ENCODE results near the gene LSP1.
"Not testable (repeated sequence)": the region's sequence is repeated elsewhere in the genome, so short reads cannot be mapped to it uniquely, and the experiment has no call there.

LSP1 gene

GRCh38 chr11:1866226-1866625, 13.3 kb downstream of the LSP1 start:
- no peak for DNase-seq

GRCh38 chr11:1866776-1867175, 13.9 kb downstream of the LSP1 start:
- DNase-seq, result no peak

DNA sequence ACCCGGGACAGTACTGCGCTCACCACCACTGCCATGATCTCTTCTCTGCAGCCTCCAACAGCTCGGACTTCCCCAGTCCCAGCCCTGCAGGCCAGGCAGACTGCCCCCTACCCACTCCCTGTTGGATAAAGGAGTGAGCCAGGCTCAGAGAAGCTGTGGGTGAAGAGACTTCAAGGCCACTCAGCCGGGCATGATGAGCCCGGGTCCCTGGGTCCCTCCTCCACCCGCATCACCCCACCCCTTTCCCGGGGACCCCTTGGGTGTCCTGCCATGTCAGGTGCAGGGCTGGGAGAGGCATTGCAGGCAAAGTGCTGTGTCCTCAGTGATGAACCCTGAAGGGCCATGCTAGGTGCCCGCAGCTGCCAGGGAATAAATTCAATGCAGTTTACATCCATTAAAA, 14.5 kb downstream of the LSP1 start:
- no peak for DNase-seq

- no peak for DNase-seq
Measured at GRCh38 chr11:1868056-1868635, 15.3 kb downstream of the LSP1 start.

DNA sequence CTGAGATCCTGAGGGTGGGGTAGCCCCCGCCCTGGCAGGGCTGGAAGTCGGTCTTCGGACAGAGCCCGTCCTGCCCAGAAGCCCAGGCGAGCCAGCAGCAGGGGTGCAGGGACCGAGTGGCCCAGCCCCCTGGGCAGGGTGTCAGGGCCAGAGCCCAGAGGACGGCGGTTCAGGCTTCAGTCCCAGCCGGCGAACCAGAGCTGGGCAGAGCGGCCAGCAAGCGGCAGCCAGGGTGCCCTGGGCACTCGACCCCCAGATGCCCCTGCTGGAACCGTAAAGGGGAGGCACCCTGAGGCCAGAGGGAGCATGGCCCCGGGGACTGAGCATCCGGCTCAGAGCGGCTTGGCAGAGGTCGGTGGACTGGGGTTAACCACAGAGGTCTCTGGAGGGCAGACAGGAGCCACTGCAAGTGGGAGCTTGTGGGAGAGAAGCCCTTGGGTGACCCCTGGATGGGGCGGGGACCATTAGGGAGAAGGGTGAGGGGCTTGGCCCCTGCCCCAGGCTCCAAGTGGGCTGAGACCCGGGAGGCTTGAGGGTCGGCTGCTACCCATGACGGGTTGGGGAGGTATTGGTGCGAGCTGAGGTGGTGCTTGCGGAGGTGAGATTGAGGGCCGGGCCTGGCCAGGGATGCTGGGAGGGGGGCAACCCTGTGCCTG, 15.9 kb downstream of the LSP1 start:
- DNase-seq, result no peak

- no peak for DNase-seq
Measured at GRCh38 chr11:1869427-1870325, 16.8 kb downstream of the LSP1 start.

DNA sequence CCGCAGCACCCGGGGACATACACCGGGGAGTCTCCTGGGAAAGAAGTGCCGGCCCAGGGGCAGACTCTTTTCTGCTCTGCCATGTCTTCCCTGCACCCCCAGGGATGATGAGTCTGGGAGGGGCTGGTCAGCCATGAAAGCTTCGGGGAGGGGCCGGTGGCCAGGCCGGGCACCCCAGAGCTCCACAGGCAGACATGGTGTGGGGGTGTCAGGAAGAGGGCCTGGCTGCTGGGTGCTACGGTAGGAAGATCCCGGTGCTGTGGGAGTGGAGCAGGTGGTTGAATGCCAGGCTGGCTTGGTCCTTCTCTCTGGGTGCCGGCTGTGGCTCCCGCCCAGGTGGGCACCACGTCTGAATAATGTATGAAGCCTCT, 17.4 kb downstream of the LSP1 start:
- no peak for DNase-seq

DNA sequence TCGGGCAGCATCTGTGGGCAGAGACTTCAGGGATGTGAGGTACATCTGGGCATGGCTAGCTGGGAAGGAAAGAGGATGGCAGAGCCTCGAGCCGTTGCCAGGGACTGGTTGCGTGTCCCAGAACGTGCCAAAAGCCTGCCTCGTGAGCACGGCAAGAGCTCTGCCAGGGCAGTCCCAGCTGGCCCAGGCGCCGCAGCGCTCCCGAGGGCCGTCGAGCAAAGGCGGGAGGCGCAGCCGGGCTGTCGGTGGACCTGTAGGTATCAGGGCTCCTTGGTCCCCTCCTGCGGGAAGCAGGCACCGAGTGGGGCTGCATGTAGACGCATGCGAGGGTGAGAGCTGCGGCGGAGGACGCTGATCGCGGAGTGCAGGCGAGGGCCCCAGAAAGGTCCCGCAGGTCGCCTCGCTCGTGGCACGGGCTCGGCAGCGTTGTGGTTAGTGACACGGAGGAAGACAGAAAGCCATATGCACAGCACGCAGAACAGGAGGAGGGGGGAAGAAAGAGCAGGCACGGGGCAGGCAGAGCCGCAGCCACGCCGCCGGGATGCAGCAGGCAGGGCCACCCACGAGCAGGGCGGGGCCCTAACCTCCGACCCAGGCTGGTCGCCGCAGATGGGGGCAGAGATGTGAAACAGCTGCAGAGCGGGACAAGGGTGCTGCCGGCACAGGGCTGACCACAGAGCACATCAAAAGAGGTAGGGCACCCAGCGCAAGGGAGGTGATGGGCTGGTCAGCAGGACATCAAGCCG, 18.0 kb downstream of the LSP1 start:
- no peak for DNase-seq

- DNase-seq, result no peak
Measured at GRCh38 chr11:1871531-1871930, 18.6 kb downstream of the LSP1 start.

DNA sequence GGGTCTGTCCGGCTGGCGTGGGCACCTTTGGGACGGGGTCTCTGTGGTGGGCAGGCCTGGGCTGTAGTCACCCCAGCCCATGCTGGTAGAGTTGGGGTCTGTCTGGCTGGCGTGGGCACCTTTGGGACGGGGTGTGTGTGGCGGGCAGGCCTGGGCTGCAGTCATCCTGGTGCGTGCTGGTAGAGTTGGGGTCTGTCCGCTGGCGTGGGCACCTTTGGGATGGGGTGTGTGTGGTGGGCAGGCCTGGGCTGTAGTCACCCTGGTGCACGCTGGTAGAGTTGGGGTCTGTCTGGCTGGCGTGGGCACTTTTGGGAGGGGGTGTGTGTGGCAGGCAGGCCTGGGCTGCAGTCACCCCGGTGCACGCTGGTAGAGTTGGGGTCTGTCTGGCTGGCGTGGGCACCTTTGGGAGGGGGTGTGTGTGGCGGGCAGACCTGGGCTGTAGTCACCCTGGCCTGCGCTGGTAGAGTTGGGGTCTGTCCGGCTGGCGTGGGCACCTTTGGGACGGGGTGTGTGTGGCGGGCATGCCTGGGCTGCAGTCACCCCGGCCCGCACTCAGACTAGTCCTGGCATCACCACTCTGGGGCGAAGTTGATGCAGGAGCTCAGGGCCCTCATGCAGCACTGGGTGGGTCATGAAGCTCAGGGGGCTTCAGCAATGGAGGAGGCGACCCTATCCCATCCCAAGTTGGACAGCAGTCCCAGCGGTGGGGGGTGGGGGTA, 19.5 kb downstream of the LSP1 start:
- no peak for DNase-seq

DNA sequence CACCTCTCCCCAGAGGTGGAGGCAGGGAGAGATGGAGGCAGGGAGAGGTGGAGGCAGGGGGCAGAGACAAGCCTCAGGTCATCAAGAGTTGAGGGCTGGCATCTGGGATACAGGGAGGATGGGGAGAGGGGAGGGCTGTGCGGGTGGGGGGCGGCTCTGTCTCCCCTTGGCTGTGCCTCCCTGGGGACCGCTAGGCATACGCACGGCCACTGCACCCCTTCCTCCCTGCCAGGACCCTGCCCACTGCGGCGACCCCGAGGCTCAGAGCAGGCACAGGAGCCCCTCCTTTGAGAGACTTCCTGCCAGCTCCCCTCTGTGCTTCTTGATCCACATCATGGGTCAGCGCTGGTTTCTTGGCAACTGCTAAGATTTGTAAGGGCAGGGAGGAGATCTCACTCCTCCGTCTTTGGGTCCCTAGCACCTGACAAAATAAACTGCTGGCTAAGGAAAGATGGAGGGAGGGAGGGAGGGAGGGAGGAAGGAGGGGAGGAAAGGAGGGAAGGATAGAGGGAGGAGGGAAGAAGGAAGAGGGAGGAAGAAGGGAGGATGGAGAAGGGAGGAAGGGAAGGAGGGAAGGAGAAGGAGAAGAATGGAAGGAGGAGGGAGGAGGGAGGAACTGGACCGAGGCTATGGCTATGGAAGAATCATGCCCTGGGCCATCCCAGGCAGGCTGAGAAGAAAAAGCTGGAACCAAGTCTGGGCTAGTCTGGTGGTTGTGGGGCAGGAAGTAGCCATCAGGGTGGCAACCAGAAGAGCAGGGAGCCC, 20.3 kb downstream of the LSP1 start:
- no peak for DNase-seq

DNA sequence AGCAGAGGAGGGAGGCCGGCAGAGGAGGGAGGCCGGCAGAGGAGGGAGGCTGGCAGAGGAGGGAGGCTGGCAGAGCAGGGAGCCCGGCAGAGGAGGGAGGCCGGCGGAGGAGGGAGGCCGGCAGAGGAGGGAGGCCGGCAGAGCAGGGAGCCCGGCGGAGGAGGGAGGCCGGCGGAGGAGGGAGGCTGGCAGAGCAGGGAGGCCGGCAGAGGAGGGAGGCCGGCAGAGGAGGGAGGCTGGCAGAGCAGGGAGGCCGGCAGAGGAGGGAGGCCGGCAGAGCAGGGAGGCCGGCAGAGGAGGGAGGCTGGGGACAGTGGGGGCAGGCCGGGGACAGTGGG, 20.9 kb downstream of the LSP1 start:
- DNase-seq, result not testable (repeated sequence)

DNA sequence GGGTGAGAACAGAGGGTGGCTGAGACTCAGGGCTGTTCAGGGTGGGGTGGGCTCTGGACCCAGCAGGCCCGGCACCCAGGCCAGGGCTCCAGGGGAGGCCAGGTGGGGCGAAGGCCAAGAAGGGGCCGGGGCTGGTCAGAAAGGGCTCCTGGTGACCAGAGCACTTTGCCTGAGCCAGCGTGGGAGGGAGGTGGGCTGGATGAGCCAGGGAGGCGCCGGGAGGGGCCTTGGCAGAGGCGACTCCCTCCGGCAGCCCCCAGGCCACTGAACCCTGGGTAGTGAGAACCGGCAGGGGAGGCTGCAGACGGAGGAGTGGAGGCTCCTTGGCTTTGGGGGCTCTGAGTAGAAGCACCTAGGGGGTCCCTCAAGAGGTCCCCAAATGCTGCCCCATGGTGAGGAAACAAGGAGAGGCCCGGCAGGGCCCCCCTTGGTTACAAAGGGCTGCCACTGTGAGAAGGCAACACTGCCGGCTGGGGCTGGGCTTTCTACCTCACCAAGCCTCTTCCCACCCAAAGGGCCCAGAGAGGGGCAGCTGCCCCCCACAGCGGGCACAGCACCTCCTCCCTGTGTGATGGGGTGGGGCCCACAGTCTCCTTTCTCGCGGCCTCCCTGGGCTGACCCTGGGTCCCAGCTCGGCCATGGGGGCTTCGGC, 21.7 kb downstream of the LSP1 start:
- not testable (repeated sequence) for DNase-seq

- DNase-seq, result no peak
Measured at GRCh38 chr11:1875093-1875850, 22.4 kb downstream of the LSP1 start.

GRCh38 chr11:1875851-1876301, 23.0 kb downstream of the LSP1 start:
- not testable (repeated sequence) for DNase-seq

DNA sequence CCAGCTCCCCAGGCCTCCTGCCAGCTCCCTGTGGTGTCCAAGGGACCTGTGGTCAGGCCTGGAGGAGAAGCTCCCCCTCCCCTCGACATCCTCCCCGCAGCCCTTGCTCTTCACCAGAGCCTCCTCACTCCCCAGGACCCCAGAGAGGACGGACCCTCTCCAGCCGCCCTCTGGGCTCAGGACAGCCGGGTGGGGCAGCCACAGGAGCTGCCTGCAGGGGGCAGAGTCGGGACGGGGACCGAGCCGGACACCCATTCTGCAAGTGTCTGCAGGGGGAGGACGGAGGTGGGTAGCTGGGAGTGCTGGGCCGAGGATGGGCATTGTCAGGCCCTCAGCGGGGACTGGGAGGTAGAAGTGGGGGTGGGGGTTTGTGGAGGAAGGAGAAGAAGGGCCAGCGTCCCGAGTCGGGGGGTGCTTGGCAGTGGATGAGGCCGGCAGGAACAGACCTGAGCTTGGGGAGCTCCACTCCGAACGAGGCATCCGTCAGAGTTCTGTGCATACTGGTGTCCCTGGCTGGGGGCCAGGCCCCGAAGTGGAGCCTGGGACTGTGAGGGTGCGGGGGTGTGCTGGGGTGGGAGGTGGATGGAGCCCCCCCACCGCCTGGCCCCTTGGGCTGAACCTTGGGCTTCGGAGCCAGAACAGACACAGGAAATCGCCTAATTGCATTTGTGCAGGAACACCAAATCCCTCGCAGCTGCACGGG, 23.6 kb downstream of the LSP1 start:
- no peak for DNase-seq

DNA sequence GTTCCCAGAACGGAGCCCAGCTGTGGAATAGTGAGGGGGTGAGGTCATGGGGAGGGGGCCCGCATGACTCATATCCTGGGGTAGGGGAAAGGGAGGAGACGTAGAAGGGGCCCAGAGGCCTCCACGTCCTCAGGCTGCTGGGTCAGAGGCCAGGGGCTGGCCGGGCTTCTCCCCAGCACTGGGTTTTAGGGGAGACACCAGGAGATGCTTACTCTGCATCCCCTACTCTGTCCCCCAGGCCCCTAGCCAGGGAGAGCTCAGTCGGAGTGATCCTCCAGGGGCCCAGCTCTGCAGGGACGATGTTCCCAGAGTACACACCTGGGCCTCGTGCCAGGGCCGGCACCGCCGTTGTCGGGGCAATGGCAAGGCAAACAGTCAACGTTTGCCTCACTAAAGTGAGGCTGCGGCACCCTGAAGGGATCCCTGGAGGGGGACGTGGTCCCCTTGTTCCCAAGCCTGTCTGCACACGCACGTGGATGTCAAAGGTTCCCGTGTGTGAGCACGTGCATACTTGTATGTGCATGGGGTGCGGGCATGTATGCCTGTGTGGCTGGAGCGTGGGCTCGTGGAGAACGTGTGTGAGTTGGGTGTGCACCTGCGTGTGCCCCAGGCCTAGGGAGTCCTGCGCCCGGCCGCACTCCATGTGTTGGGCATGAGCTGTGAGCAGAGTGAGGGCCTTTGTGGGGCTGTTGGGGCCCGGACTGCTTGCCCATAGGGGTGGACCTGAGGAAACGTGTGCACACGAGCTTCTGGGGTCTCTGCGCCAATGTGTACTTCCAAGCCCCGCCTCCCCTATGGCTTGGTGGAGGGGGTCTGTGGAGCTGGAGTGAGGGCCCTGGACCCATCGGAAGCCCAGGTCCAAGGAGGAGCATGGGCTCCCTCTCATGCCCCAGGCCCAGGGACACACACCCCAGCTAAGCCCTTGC, 24.6 kb downstream of the LSP1 start:
- no peak for DNase-seq

- DNase-seq, result no peak
Measured at GRCh38 chr11:1878137-1879031, 25.5 kb downstream of the LSP1 start.
